ENCODE data around the gene ERAL1.

DNA sequence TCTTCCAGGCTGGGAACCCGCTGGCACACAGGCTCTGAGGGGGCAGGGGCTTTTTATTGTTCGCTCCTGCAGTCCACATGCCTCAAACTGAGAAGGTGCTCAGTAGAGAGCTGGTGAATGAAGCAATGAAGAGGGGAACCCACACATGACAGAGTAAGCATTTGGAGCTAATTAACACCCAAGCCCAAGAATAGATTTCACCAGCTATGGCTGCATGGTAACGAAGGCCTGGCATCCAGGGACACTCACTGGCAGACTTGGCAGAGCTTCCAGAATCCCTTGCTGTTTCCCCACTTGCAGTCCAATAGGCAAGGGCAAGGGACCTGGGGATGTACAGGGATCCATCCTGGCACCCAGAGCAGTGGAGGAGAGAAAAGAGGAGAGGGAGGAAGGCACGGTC is 30.5 kb downstream of the ERAL1 start:
- TF ChIP-seq CTCF (IDR thresholded peaks at IDR 0.05) (no peak), EP300 (IDR thresholded peaks at IDR 0.05) (no peak)

All from tibial nerve (tissue), 4 donors.